Measurements from ENCODE around the gene RNF146. TPM values are rescaled to one million over a fixed set of nuclear protein-coding genes. Genes with fewer than 3 reads are reported as not detected.
"Not testable (repeated sequence)": the region's sequence is repeated elsewhere in the genome, so short reads cannot be mapped to it uniquely, and the experiment has no call there.

Gene RNF146
- total RNA-seq, result 10 to 100 TPM; 17.5 to 24.3 TPM

- no peaks in the 10 kb centered on the region for H3K27me3 ChIP-seq
- H3K4me1 ChIP-seq, result no peaks in the 10 kb centered on the region
- H3K9ac ChIP-seq (ENCODE audit: low read depth in 2 of 2, low read length in 2 of 2), result peak within 1 kb of the TSS; percentile 90 to 97
- TF ChIP-seq CTCF (IDR thresholded peaks at IDR 0.05), result peak; percentile 51
- DNase-seq, result peak; percentile 80
- peak within 1 kb of the TSS; percentile 84 for H3K4me3 ChIP-seq
- intact Hi-C loops (cut with DNase I), result no loop called here
- H3K9me3 ChIP-seq, result no peaks in the 10 kb centered on the region
- peak within 1 kb of the TSS; percentile 99 for H3K27ac ChIP-seq
- H3K36me3 ChIP-seq, result no peaks in the 10 kb centered on the region
These were observed at the start of gene RNF146 for GRCh38 chr6:127266178-127266891. Gene RNF146 (plus strand): TSS chr6:127266864. CDS start chr6:127280339, 13,475 bp downstream.

GRCh38 chr6:127219869-127220268, 46.8 kb upstream of the RNF146 start:
- DNase-seq, result no peak
- no peaks in the 10 kb centered on the region for H3K36me3 ChIP-seq
- H3K4me1 ChIP-seq, result no peaks in the 10 kb centered on the region
- intact Hi-C loops (cut with DNase I), result no loop called here
- no peak for TF ChIP-seq CTCF (IDR thresholded peaks at IDR 0.05)
- H3K9ac ChIP-seq (ENCODE audit: low read depth in 2 of 2, low read length in 2 of 2), result no peak overlapping the region
- H3K27ac ChIP-seq, result no peak overlapping the region
- H3K27me3 ChIP-seq, result no peaks in the 10 kb centered on the region
- H3K9me3 ChIP-seq, result no peaks in the 10 kb centered on the region
- H3K4me3 ChIP-seq, result no peak overlapping the region

- no peaks in the 10 kb centered on the region for H3K4me1 ChIP-seq
- intact Hi-C loops (cut with DNase I), result no loop called here
These were observed 45.5 kb upstream of the RNF146 start for GRCh38 chr6:127221201-127221600.

GRCh38 chr6:127222418-127222817, 44.2 kb upstream of the RNF146 start:
- Histone ChIP-seq H3K36me3 (no peaks in the 10 kb centered on the region), H3K4me1 (no peaks in the 10 kb centered on the region), H3K27me3 (no peaks in the 10 kb centered on the region), H3K27ac (no peak overlapping the region), H3K9me3 (no peaks in the 10 kb centered on the region), H3K9ac (ENCODE audit: low read depth in 2 of 2, low read length in 2 of 2) (no peak overlapping the region), H3K4me3 (no peak overlapping the region)
- no peak for TF ChIP-seq CTCF (IDR thresholded peaks at IDR 0.05)
- intact Hi-C loops (cut with DNase I), result no loop called here
- DNase-seq, result no peak

More at GRCh38 chr6:127221201-127221600, 45.5 kb upstream of the RNF146 start:
- TF ChIP-seq CTCF (IDR thresholded peaks at IDR 0.05), result no peak
- no peak overlapping the region for H3K27ac ChIP-seq
- no peaks in the 10 kb centered on the region for H3K36me3 ChIP-seq
- H3K27me3 ChIP-seq, result no peaks in the 10 kb centered on the region
- H3K4me3 ChIP-seq, result no peak overlapping the region
- DNase-seq, result no peak
- H3K9me3 ChIP-seq, result no peaks in the 10 kb centered on the region
- H3K9ac ChIP-seq (ENCODE audit: low read depth in 2 of 2, low read length in 2 of 2), result no peak overlapping the region

GRCh38 chr6:127225497-127225896, 41.2 kb upstream of the RNF146 start:
- H3K27ac ChIP-seq, result no peak overlapping the region
- intact Hi-C loops (cut with DNase I), result no loop called here
- no peaks in the 10 kb centered on the region for H3K9me3 ChIP-seq
- no peaks in the 10 kb centered on the region for H3K27me3 ChIP-seq
- no peak overlapping the region for H3K9ac ChIP-seq (ENCODE audit: low read depth in 2 of 2, low read length in 2 of 2)
- no peak for DNase-seq
- no peak for TF ChIP-seq CTCF (IDR thresholded peaks at IDR 0.05)
- H3K4me3 ChIP-seq, result no peak overlapping the region
- no peaks in the 10 kb centered on the region for H3K4me1 ChIP-seq
- no peaks in the 10 kb centered on the region for H3K36me3 ChIP-seq

GRCh38 chr6:127233819-127234218, 32.8 kb upstream of the RNF146 start:
- H3K36me3 ChIP-seq; H3K9ac ChIP-seq (ENCODE audit: low read depth in 2 of 2, low read length in 2 of 2); H3K27ac ChIP-seq; DNase-seq; H3K9me3 ChIP-seq; H3K4me1 ChIP-seq; H3K4me3 ChIP-seq; H3K27me3 ChIP-seq; intact Hi-C loops (cut with DNase I): not testable (repeated sequence)

All from colonic mucosa (tissue), 4 donors.